ENCODE measurements around the gene GCGR. TPM values are rescaled to one million over a fixed set of nuclear protein-coding genes. Genes with fewer than 3 reads are reported as not detected.

GCGR gene
- total and polyA plus RNA-seq, 3 experiments from 2014 or later: not detected

DNA sequence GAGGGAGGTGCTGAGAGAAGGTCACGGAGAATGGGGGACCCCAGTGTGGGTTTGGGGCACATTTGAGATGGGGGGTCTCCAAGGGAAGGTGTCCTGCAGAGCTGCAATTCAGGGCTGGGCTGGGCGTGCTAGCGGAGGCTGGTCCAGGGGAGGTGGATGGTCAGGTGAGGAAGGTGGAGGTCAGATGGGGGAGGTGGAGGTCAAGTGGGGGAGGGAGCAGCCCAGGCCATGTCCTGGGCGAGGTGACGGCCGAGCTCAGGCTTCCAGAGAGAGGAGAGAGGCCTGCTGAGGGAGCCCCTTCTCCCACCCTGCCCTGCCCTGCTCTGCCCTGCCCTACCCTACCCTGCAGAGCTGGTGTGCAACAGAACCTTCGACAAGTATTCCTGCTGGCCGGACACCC is 6.5 kb downstream of the GCGR start:
- ChIA-PET CTCF (no interaction called here), POLR2A (no interaction called here)
- Histone ChIP-seq H3K4me3 (ENCODE audit: low read length) (no peak overlapping the region), H3K9me3 (ENCODE audit: low read length) (no peaks in the 10 kb centered on the region), H3K4me1 (ENCODE audit: insufficient read depth, low read length) (no peaks in the 10 kb centered on the region), H3K27ac (ENCODE audit: low read depth, low read length) (no peak overlapping the region), H3K27me3 (ENCODE audit: insufficient read depth, low read length, poor library complexity, severe bottlenecking) (peaks cover 8% of the 10 kb centered on the region), H3K36me3 (ENCODE audit: insufficient read depth, low read length) (no peaks in the 10 kb centered on the region)
- Mint-ChIP-seq H3K9me3 (no peaks in the 10 kb centered on the region), H3K4me1 (peaks cover 0 to 7% (median 0%) of the 10 kb centered on the region in 3 donors), H3K4me3 (no peak overlapping the region), H3K27ac (no peak overlapping the region), H3K36me3 (no peaks in the 10 kb centered on the region), H3K27me3 (peaks cover 16 to 19% of the 10 kb centered on the region in 2 donors)
- no peak for DNase-seq

GRCh38 chr17:81810892-81811704 is 7.1 kb downstream of the GCGR start:
- ChIA-PET CTCF (no interaction called here), POLR2A (no interaction called here)
- H3K4me3 Mint-ChIP-seq: no peak overlapping the region
- no peak for DNase-seq
- no peak overlapping the region for H3K27ac Mint-ChIP-seq
- peaks cover 0 to 7% (median 0%) of the 10 kb centered on the region in 3 donors for H3K4me1 Mint-ChIP-seq
- H3K36me3 ChIP-seq (ENCODE audit: insufficient read depth, low read length): no peaks in the 10 kb centered on the region
- H3K27ac ChIP-seq (ENCODE audit: low read depth, low read length): no peak overlapping the region
- H3K27me3 Mint-ChIP-seq: peaks cover 14 to 16% of the 10 kb centered on the region in 2 donors
- H3K4me3 ChIP-seq (ENCODE audit: low read length): no peak overlapping the region
- no peaks in the 10 kb centered on the region for H3K4me1 ChIP-seq (ENCODE audit: insufficient read depth, low read length)
- peaks cover 8% of the 10 kb centered on the region for H3K27me3 ChIP-seq (ENCODE audit: insufficient read depth, low read length, poor library complexity, severe bottlenecking)
- no peaks in the 10 kb centered on the region for H3K36me3 Mint-ChIP-seq
- no peaks in the 10 kb centered on the region for H3K9me3 ChIP-seq (ENCODE audit: low read length)
- H3K9me3 Mint-ChIP-seq: no peaks in the 10 kb centered on the region

DNA sequence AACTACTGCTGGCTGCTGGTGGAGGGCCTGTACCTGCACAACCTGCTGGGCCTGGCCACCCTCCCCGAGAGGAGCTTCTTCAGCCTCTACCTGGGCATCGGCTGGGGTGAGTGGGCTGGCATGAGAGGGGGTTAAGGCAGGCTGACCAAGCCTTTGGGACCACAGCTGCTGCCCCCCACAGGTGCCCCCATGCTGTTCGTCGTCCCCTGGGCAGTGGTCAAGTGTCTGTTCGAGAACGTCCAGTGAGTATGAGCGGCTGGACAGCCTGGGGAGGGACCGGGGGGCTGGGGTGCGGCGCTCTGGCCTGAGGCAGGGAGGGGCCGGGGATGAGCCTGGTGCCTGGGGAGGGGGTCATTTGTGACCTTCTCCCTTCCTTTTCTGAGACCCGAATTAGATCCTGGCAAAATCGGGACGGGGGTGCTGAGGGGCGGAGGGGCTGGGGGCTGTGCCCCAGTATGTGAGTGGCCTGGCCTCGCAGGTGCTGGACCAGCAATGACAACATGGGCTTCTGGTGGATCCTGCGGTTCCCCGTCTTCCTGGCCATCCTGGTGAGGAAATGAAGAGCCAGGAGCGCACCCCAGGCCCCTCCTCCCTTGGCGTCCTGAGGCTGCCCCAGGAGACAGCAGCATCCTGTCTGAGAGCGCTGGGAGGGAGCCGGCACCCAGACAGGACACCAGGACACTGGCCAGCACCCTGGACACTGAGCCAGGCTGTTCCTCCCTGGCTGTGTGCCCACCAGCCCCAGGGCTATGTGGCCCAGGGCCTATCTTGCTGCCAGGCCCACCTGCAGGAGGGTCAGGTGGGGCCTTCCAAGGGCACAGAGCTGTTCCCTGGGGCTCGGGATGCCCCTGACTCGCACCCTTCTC is 8.0 kb downstream of the GCGR start:
- Histone ChIP-seq H3K4me3 (ENCODE audit: low read length) (no peak overlapping the region), H3K27me3 (ENCODE audit: insufficient read depth, low read length, poor library complexity, severe bottlenecking) (peaks cover 8% of the 10 kb centered on the region), H3K9me3 (ENCODE audit: low read length) (no peaks in the 10 kb centered on the region), H3K36me3 (ENCODE audit: insufficient read depth, low read length) (no peaks in the 10 kb centered on the region), H3K4me1 (ENCODE audit: insufficient read depth, low read length) (no peaks in the 10 kb centered on the region), H3K27ac (ENCODE audit: low read depth, low read length) (no peak overlapping the region)
- Mint-ChIP-seq H3K36me3 (no peaks in the 10 kb centered on the region), H3K27ac (no peak overlapping the region), H3K9me3 (no peaks in the 10 kb centered on the region), H3K4me1 (peaks cover 0 to 7% (median 0%) of the 10 kb centered on the region in 3 donors), H3K27me3 (peaks cover 12 to 14% of the 10 kb centered on the region in 2 donors), H3K4me3 (no peak overlapping the region)
- no peak for DNase-seq
- CTCF ChIA-PET: interaction anchor here (0.8 kb wide), 1 partner anchor 13 kb away, joined by 3 read pairs; no protein-coding TSS in a partner anchor
- POLR2A ChIA-PET: no interaction called here

- Histone ChIP-seq H3K27ac (ENCODE audit: low read depth, low read length) (no peak overlapping the region), H3K9me3 (ENCODE audit: low read length) (no peaks in the 10 kb centered on the region), H3K4me3 (ENCODE audit: low read length) (no peak overlapping the region), H3K4me1 (ENCODE audit: insufficient read depth, low read length) (no peaks in the 10 kb centered on the region), H3K27me3 (ENCODE audit: insufficient read depth, low read length, poor library complexity, severe bottlenecking) (peaks cover 8% of the 10 kb centered on the region), H3K36me3 (ENCODE audit: insufficient read depth, low read length) (no peaks in the 10 kb centered on the region)
- Mint-ChIP-seq H3K27me3 (peaks cover 8 to 14% of the 10 kb centered on the region in 2 donors), H3K9me3 (no peaks in the 10 kb centered on the region), H3K27ac (no peak overlapping the region), H3K4me3 (no peak overlapping the region), H3K36me3 (no peaks in the 10 kb centered on the region), H3K4me1 (peaks cover 0 to 7% (median 0%) of the 10 kb centered on the region in 3 donors)
- DNase-seq: no peak
- POLR2A ChIA-PET: no interaction called here
- CTCF ChIA-PET: interaction anchor here (0.8 kb wide), 1 partner anchor 12 kb away, joined by 3 read pairs; no protein-coding TSS in a partner anchor
These were observed 8.8 kb downstream of the GCGR start for GRCh38 chr17:81812571-81813370.

DNA sequence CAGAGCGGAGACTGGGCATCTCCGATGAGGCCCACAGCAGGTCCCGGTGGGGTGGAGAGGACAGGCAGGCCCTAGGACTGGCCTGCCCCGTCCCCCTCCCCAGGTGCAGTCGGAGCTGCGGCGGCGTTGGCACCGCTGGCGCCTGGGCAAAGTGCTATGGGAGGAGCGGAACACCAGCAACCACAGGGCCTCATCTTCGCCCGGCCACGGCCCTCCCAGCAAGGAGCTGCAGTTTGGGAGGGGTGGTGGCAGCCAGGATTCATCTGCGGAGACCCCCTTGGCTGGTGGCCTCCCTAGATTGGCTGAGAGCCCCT is 9.4 kb downstream of the GCGR start:
- Histone ChIP-seq H3K4me3 (ENCODE audit: low read length) (no peak overlapping the region), H3K36me3 (ENCODE audit: insufficient read depth, low read length) (no peaks in the 10 kb centered on the region), H3K27me3 (ENCODE audit: insufficient read depth, low read length, poor library complexity, severe bottlenecking) (peaks cover 8% of the 10 kb centered on the region), H3K27ac (ENCODE audit: low read depth, low read length) (no peak overlapping the region), H3K4me1 (ENCODE audit: insufficient read depth, low read length) (no peaks in the 10 kb centered on the region), H3K9me3 (ENCODE audit: low read length) (no peaks in the 10 kb centered on the region)
- H3K36me3 Mint-ChIP-seq: no peaks in the 10 kb centered on the region
- H3K9me3 Mint-ChIP-seq: no peaks in the 10 kb centered on the region
- no peak overlapping the region for H3K27ac Mint-ChIP-seq
- H3K27me3 Mint-ChIP-seq: peaks cover 7 to 14% of the 10 kb centered on the region in 2 donors
- ChIA-PET POLR2A (no interaction called here), CTCF (no interaction called here)
- peaks cover 0 to 7% (median 0%) of the 10 kb centered on the region in 3 donors for H3K4me1 Mint-ChIP-seq
- no peak for DNase-seq
- no peak overlapping the region for H3K4me3 Mint-ChIP-seq

DNA sequence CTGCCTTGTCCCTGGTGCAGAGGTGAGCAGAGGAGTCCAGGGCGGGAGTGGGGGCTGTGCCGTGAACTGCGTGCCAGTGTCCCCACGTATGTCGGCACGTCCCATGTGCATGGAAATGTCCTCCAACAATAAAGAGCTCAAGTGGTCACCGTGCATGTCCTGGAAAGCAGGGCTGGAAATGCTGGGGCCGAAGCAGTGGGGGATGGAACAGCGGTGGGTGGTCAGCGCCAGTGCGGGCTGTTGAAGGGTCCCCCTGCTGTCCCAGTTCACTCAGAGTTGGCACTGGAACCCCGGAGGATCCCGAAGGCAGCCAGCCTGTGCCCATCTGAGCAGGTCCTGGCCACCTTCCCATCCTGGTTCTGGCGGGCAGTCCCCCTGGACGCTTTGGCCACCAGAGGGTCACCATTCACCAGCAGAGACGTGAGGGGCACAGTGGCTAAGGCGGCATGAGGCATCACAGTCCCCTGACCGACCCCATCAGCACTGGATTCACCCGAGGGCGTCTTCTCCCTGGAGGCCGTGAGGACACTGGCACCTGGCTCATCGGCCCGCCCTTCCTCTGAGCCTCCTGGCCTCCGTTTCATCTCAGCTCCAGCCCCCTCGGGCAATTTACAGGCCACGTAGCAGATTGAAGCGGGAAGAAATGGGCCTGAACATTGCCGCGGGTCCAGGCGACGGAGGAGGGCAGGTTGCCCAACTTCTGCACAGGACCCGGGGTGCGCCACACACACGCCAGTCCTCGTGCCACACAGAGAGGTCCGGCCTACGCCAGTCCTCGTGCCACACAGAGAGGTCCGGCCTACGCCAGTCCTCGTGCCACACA is 10.1 kb downstream of the GCGR start:
- Mint-ChIP-seq H3K4me1 (peaks cover 0 to 6% (median 0%) of the 10 kb centered on the region in 3 donors), H3K9me3 (no peaks in the 10 kb centered on the region), H3K4me3 (no peak overlapping the region), H3K27ac (no peak overlapping the region), H3K36me3 (no peaks in the 10 kb centered on the region), H3K27me3 (peaks cover 5 to 9% of the 10 kb centered on the region in 2 donors)
- Histone ChIP-seq H3K27ac (ENCODE audit: low read depth, low read length) (no peak overlapping the region), H3K4me3 (ENCODE audit: low read length) (no peak overlapping the region), H3K27me3 (ENCODE audit: insufficient read depth, low read length, poor library complexity, severe bottlenecking) (peaks cover 8% of the 10 kb centered on the region), H3K36me3 (ENCODE audit: insufficient read depth, low read length) (no peaks in the 10 kb centered on the region), H3K9me3 (ENCODE audit: low read length) (no peaks in the 10 kb centered on the region), H3K4me1 (ENCODE audit: insufficient read depth, low read length) (no peaks in the 10 kb centered on the region)
- DNase-seq: no peak
- ChIA-PET CTCF (no interaction called here), POLR2A (no interaction called here)

DNA sequence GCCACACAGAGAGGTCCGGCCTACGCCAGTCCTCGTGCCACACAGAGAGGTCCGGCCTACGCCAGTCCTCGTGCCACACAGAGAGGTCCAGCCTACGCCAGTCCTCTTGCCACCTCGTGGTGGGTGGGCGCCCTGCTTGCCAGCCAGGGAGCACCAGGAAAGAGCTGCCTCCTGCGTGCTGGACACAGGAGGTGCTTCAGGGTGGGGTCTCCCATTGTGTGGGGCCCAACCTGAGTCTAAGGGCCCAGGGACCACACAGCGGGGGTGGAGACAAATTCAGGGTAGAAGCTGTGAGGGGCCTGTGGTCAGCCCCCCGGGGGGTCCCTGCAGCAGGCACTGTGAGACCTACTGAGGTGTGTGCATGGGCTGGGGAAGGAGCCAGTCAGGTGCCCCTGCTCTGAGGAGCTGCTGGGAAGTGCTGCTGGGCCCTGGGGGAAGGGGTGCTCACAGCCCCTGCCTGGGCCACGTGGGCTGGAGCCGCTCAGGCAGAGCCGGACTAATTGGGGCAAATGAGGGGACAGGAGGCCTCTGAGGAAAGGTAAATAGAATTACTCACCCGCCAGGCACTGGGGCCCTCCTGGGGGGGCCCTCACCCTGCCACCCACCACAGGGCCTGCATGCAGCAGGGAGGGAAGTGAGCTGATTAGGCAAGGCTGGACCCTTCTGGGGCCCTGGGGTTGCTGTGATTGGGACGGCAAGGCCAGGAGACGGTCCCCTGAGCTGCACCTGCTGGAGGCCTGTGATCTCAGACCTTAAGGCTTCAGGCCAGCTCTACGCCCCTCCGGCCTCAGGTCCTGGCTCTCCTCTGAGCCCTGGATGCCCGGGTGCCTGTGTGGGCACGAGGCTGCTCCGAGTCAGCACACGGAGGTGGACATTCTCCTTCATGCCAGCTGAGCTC is 11.0 kb downstream of the GCGR start:
- ChIA-PET POLR2A (no interaction called here), CTCF (no interaction called here)
- Mint-ChIP-seq H3K27ac (no peak overlapping the region), H3K4me3 (no peak overlapping the region), H3K4me1 (no peaks in the 10 kb centered on the region), H3K27me3 (peaks cover 0 to 1% of the 10 kb centered on the region in 2 donors), H3K9me3 (no peaks in the 10 kb centered on the region), H3K36me3 (no peaks in the 10 kb centered on the region)
- no peak for DNase-seq
- Histone ChIP-seq H3K27me3 (ENCODE audit: insufficient read depth, low read length, poor library complexity, severe bottlenecking) (peaks cover 5% of the 10 kb centered on the region), H3K4me1 (ENCODE audit: insufficient read depth, low read length) (no peaks in the 10 kb centered on the region), H3K36me3 (ENCODE audit: insufficient read depth, low read length) (no peaks in the 10 kb centered on the region), H3K27ac (ENCODE audit: low read depth, low read length) (no peak overlapping the region), H3K4me3 (ENCODE audit: low read length) (no peak overlapping the region), H3K9me3 (ENCODE audit: low read length) (no peaks in the 10 kb centered on the region)

Data from CD8-positive, alpha-beta memory T cell (primary cell).